CD8-positive, alpha-beta memory T cell (primary cell): Measurements from ENCODE around the gene IL16. TPM values are rescaled to one million over a fixed set of nuclear protein-coding genes. Genes with fewer than 3 reads are reported as not detected.

Source experiments
- CTCF ChIA-PET: fragments of 350-600 bp; sonication (Branson Sonifier 250); formaldehyde crosslinking; loops from one replicate; lab custom pipeline; 2021; ENCODE audit warnings: antibody characterized with exemption; lab: Charles Lee
- POLR2A ChIA-PET: fragments of 350-600 bp; sonication (Branson Sonifier 250); formaldehyde crosslinking; loops from one replicate; lab custom pipeline; 2021; ENCODE audit warnings: antibody characterized with exemption; lab: Charles Lee
- DNase-seq, 5 donors: peaks; one replicate each; pipeline versions ENCODE4 v3.0.0 to v3.0.0-alpha.2; 2020 to 2022; ENCODE audit warnings: mixed read lengths in 1 of 5
- H3K27ac ChIP-seq: one replicate; pipeline ENCODE4 v1.7.0; 2013; ENCODE audit warnings: low read depth, mild to moderate bottlenecking, low read length, moderate library complexity
- H3K27me3 ChIP-seq: 2 replicates; pipeline ENCODE4 v1.7.0; 2013; ENCODE audit warnings: low read length, mild to moderate bottlenecking; ENCODE audit not compliant: insufficient read depth, poor library complexity, severe bottlenecking
- H3K36me3 ChIP-seq: 2 replicates; pipeline ENCODE4 v1.7.0; 2013; ENCODE audit warnings: mild to moderate bottlenecking, low read length, moderate library complexity; ENCODE audit not compliant: insufficient read depth
- H3K4me1 ChIP-seq: 2 replicates; pipeline ENCODE4 v1.7.0; 2013; ENCODE audit warnings: mild to moderate bottlenecking, low read length, moderate library complexity; ENCODE audit not compliant: insufficient read depth
- H3K4me3 ChIP-seq: 2 replicates; pipeline ENCODE4 v1.7.0; 2013; ENCODE audit warnings: mild to moderate bottlenecking, low read length
- H3K9me3 ChIP-seq: 2 replicates; pipeline ENCODE4 v1.7.0; 2013; ENCODE audit warnings: mild to moderate bottlenecking, low read length
- H3K27ac Mint-ChIP-seq, 8 donors: one replicate each; pipeline ENCODE4 v1.8.0; 2020 to 2021; ENCODE audit warnings: mixed read lengths in 8 of 8, mild to moderate bottlenecking in 6 of 8, inconsistent platforms in 3 of 8, moderate library complexity in 3 of 8
- H3K27me3 Mint-ChIP-seq, 2 donors: one replicate each; pipeline ENCODE4 v1.8.0; 2020 to 2021; ENCODE audit warnings: mixed read lengths in 2 of 2, mild to moderate bottlenecking in 1 of 2, moderate library complexity in 1 of 2
- H3K36me3 Mint-ChIP-seq, 3 donors: one replicate each; pipeline ENCODE4 v1.8.0; 2020 to 2021; ENCODE audit warnings: mixed read lengths in 3 of 3, inconsistent platforms in 1 of 3, mild to moderate bottlenecking in 1 of 3
- H3K4me1 Mint-ChIP-seq, 3 donors: one replicate each; pipeline ENCODE4 v1.8.0; 2020 to 2021; ENCODE audit warnings: mixed read lengths in 3 of 3, inconsistent platforms in 1 of 3, mild to moderate bottlenecking in 1 of 3
- H3K4me3 Mint-ChIP-seq, 7 donors: one replicate each; pipeline ENCODE4 v1.8.0; 2020 to 2021; ENCODE audit warnings: mixed read lengths in 7 of 7, mild to moderate bottlenecking in 6 of 7, moderate library complexity in 4 of 7, inconsistent platforms in 2 of 7
- H3K9me3 Mint-ChIP-seq, 5 donors: one replicate each; pipeline ENCODE4 v1.8.0; 2020 to 2022; ENCODE audit warnings: mixed read lengths in 5 of 5, mild to moderate bottlenecking in 3 of 5, moderate library complexity in 2 of 5, inconsistent platforms in 1 of 5
- polyA plus RNA-seq: library from polyadenylated mRNA; unstranded; fragments of 300-500 nt; fragmentation: Illumina TruSeq; gene quantifications from one replicate; pipeline ENCODE4 v1.2.3, GENCODE V29; 2021
- total RNA-seq, 2 experiments: library from RNA; stranded (reverse); gene quantifications; one replicate each; pipeline ENCODE4 v1.2.3, GENCODE V29; 2021

Gene IL16
- total RNA-seq (10 to 100 TPM; 73.4 to 73.8 TPM), polyA plus RNA-seq (310 TPM)

GRCh38 chr15:81196576-81197254 is at the start of gene IL16:
IL16 (plus strand) TSS chr15:81196879; CDS start chr15:81225400, 28,521 bp downstream.
- no peaks in the 10 kb centered on the region for H3K36me3 ChIP-seq
- Mint-ChIP-seq H3K27ac (peak within 1 kb of the TSS in 1 of 8 donors; percentile 78), H3K4me3 (no peak within 1 kb of the TSS), H3K36me3 (no peaks in the 10 kb centered on the region), H3K9me3 (no peaks in the 10 kb centered on the region), H3K27me3 (peaks cover 11 to 42% of the 10 kb centered on the region in 2 donors), H3K4me1 (no peaks in the 10 kb centered on the region)
- no peaks in the 10 kb centered on the region for H3K27me3 ChIP-seq
- ChIA-PET CTCF (no interaction called here), POLR2A (no interaction called here)
- H3K4me3 ChIP-seq, result no peak within 1 kb of the TSS
- no peak within 1 kb of the TSS for H3K27ac ChIP-seq
- no peaks in the 10 kb centered on the region for H3K9me3 ChIP-seq
- H3K4me1 ChIP-seq, result no peaks in the 10 kb centered on the region
- no peak for DNase-seq

GRCh38 chr15:81151389-81151788 is 45.3 kb upstream of the IL16 start:
- H3K4me3 Mint-ChIP-seq, result no peak overlapping the region
- ChIA-PET POLR2A (no interaction called here), CTCF (no interaction called here)
- H3K27me3 Mint-ChIP-seq, result peaks cover 8 to 20% of the 10 kb centered on the region in 2 donors
- Histone ChIP-seq H3K36me3 (no peaks in the 10 kb centered on the region), H3K27ac (no peak overlapping the region), H3K9me3 (no peaks in the 10 kb centered on the region), H3K4me3 (no peak overlapping the region), H3K4me1 (no peaks in the 10 kb centered on the region), H3K27me3 (no peaks in the 10 kb centered on the region)
- DNase-seq, result no peak
- H3K27ac Mint-ChIP-seq, result no peak overlapping the region
- no peaks in the 10 kb centered on the region for H3K9me3 Mint-ChIP-seq
- peaks cover 0 to 3% (median 0%) of the 10 kb centered on the region in 3 donors for H3K4me1 Mint-ChIP-seq
- no peaks in the 10 kb centered on the region for H3K36me3 Mint-ChIP-seq

GRCh38 chr15:81152339-81152738 is 44.3 kb upstream of the IL16 start:
- Histone ChIP-seq H3K27me3 (no peaks in the 10 kb centered on the region), H3K27ac (no peak overlapping the region), H3K9me3 (no peaks in the 10 kb centered on the region), H3K36me3 (no peaks in the 10 kb centered on the region), H3K4me1 (no peaks in the 10 kb centered on the region), H3K4me3 (no peak overlapping the region)
- H3K4me3 Mint-ChIP-seq, result no peak overlapping the region
- H3K36me3 Mint-ChIP-seq, result no peaks in the 10 kb centered on the region
- peaks cover 0 to 3% (median 0%) of the 10 kb centered on the region in 3 donors for H3K4me1 Mint-ChIP-seq
- DNase-seq, result no peak
- ChIA-PET POLR2A (interaction anchor here (0.6 kb wide), 1 partner anchor 175 kb away, joined by 3 read pairs; no protein-coding TSS in a partner anchor), CTCF (interaction anchor here (0.9 to 1.1 kb wide), 3 partner anchors 8 to 247 kb away, joined by 3 read pairs; no protein-coding TSS in a partner anchor)
- H3K9me3 Mint-ChIP-seq, result no peaks in the 10 kb centered on the region
- H3K27ac Mint-ChIP-seq, result no peak overlapping the region
- H3K27me3 Mint-ChIP-seq, result peaks cover 9 to 20% of the 10 kb centered on the region in 2 donors

- no peak overlapping the region for H3K4me3 Mint-ChIP-seq
- H3K36me3 Mint-ChIP-seq, result no peaks in the 10 kb centered on the region
- no peaks in the 10 kb centered on the region for H3K9me3 Mint-ChIP-seq
- peaks cover 0 to 3% (median 0%) of the 10 kb centered on the region in 3 donors for H3K4me1 Mint-ChIP-seq
- CTCF ChIA-PET, result interaction anchor here (0.9 to 1.1 kb wide), 3 partner anchors 9 to 247 kb away, joined by 3 read pairs; no protein-coding TSS in a partner anchor
- Histone ChIP-seq H3K27ac (no peak overlapping the region), H3K9me3 (no peaks in the 10 kb centered on the region), H3K27me3 (no peaks in the 10 kb centered on the region), H3K4me3 (no peak overlapping the region), H3K4me1 (no peaks in the 10 kb centered on the region), H3K36me3 (no peaks in the 10 kb centered on the region)
- POLR2A ChIA-PET, result interaction anchor here (0.6 kb wide), 1 partner anchor 174 kb away, joined by 3 read pairs; no protein-coding TSS in a partner anchor
- H3K27me3 Mint-ChIP-seq, result peaks cover 11 to 20% of the 10 kb centered on the region in 2 donors
- no peak for DNase-seq
- no peak overlapping the region for H3K27ac Mint-ChIP-seq
These were observed 43.9 kb upstream of the IL16 start for GRCh38 chr15:81152799-81153198.

- ChIA-PET CTCF (interaction anchor here (0.9 to 3.3 kb wide), 8 partner anchors 12 to 245 kb away, joined by 3 to 30 read pairs (median 4); no protein-coding TSS in a partner anchor), POLR2A (no interaction called here)
- no peaks in the 10 kb centered on the region for H3K9me3 Mint-ChIP-seq
- H3K4me3 Mint-ChIP-seq, result no peak overlapping the region
- Histone ChIP-seq H3K4me1 (no peaks in the 10 kb centered on the region), H3K27ac (no peak overlapping the region), H3K4me3 (no peak overlapping the region), H3K9me3 (no peaks in the 10 kb centered on the region), H3K27me3 (no peaks in the 10 kb centered on the region), H3K36me3 (no peaks in the 10 kb centered on the region)
- peak in 1 of 5 donors; percentile 20 for DNase-seq
- H3K27me3 Mint-ChIP-seq, result peaks cover 11 to 15% of the 10 kb centered on the region in 2 donors
- H3K4me1 Mint-ChIP-seq, result peaks cover 0 to 3% (median 0%) of the 10 kb centered on the region in 3 donors
- peak overlapping the region in 1 of 8 donors; percentile 37 for H3K27ac Mint-ChIP-seq
- H3K36me3 Mint-ChIP-seq, result no peaks in the 10 kb centered on the region
These were observed 41.1 kb upstream of the IL16 start for GRCh38 chr15:81155375-81156218.

- Histone ChIP-seq H3K4me1 (peaks cover 6% of the 10 kb centered on the region), H3K9me3 (no peaks in the 10 kb centered on the region), H3K36me3 (no peaks in the 10 kb centered on the region), H3K27ac (no peak overlapping the region), H3K27me3 (no peaks in the 10 kb centered on the region), H3K4me3 (no peak overlapping the region)
- Mint-ChIP-seq H3K36me3 (no peaks in the 10 kb centered on the region), H3K4me3 (no peak overlapping the region), H3K9me3 (no peaks in the 10 kb centered on the region), H3K27me3 (peaks cover 4 to 16% of the 10 kb centered on the region in 2 donors), H3K4me1 (peaks cover 6 to 10% (median 7%) of the 10 kb centered on the region in 3 donors), H3K27ac (no peak overlapping the region)
- ChIA-PET POLR2A (no interaction called here), CTCF (interaction anchor here (1.0 to 3.3 kb wide), 6 partner anchors 12 to 243 kb away, joined by 3 to 30 read pairs (median 4); no protein-coding TSS in a partner anchor)
- DNase-seq, result no peak
These were observed 40.4 kb upstream of the IL16 start for GRCh38 chr15:81156324-81156723.

- Histone ChIP-seq H3K27ac (no peak overlapping the region), H3K4me1 (peaks cover 14% of the 10 kb centered on the region), H3K4me3 (no peak overlapping the region), H3K9me3 (no peaks in the 10 kb centered on the region), H3K27me3 (peaks cover 5% of the 10 kb centered on the region), H3K36me3 (no peaks in the 10 kb centered on the region)
- Mint-ChIP-seq H3K27me3 (peaks cover 11 to 18% of the 10 kb centered on the region in 2 donors), H3K27ac (no peak overlapping the region), H3K4me1 (peaks cover 12 to 20% (median 17%) of the 10 kb centered on the region in 3 donors), H3K36me3 (no peaks in the 10 kb centered on the region), H3K4me3 (no peak overlapping the region), H3K9me3 (no peaks in the 10 kb centered on the region)
- DNase-seq, result no peak
- CTCF ChIA-PET, result interaction anchor here (1.7 to 3.3 kb wide), 2 partner anchors 109 to 111 kb away, joined by 5 to 30 read pairs; no protein-coding TSS in a partner anchor
- POLR2A ChIA-PET, result no interaction called here
These were observed 39.3 kb upstream of the IL16 start for GRCh38 chr15:81157195-81157938.
